GM12878 (cell line): ENCODE measurements around the gene C2.

Experiments used
- CTCF ChIP-seq, 3 experiments: IDR thresholded peaks in 2 of 3; conservative IDR thresholded peaks in 1 of 3; 2 replicates each; pipeline ENCODE4 v1.5.1; 2011; ENCODE audit warnings: low read depth in 3 of 3, low read length in 3 of 3, mild to moderate bottlenecking in 3 of 3, control low read depth in 2 of 3, moderate library complexity in 2 of 3, inconsistent platforms in 1 of 3, mixed read lengths in 1 of 3; ENCODE audit not compliant: control insufficient read depth in 2 of 3, insufficient read depth in 1 of 3; ENCODE audit errors: extremely low read depth in 1 of 3
- MLLT1 ChIP-seq: fragments of 450-650 bp; IDR thresholded peaks from 2 replicates; pipeline ENCODE4 v1.6.1; 2016; ENCODE audit warnings: mild to moderate bottlenecking
- SRF ChIP-seq, 2 experiments: IDR thresholded peaks; 2 replicates each; pipeline ENCODE4 v1.6.1; 2011; ENCODE audit warnings: low read depth in 2 of 2, low read length in 2 of 2, mild to moderate bottlenecking in 1 of 2, moderate library complexity in 1 of 2
- TBL1XR1 ChIP-seq: IDR thresholded peaks from 2 replicates; pipeline ENCODE4 v1.6.1; 2012; ENCODE audit warnings: low read depth, low read length, improper control_type of control experiment
- ZNF274 ChIP-seq: IDR thresholded peaks from one replicate; pipeline ENCODE4 v1.8.0; 2011; ENCODE audit not compliant: insufficient read length, insufficient read depth
- TF ChIP-seq, protein P1 (sequence below): fragments of 450-650 bp; IDR thresholded peaks from 2 replicates; pipeline ENCODE4 v1.6.1; 2017; ENCODE audit warnings: mild to moderate bottlenecking
- TF ChIP-seq, protein P2 (sequence below): IDR thresholded peaks from 2 replicates; pipeline ENCODE4 v1.6.1; 2012; ENCODE audit warnings: low read length, inconsistent platforms

DNA sequence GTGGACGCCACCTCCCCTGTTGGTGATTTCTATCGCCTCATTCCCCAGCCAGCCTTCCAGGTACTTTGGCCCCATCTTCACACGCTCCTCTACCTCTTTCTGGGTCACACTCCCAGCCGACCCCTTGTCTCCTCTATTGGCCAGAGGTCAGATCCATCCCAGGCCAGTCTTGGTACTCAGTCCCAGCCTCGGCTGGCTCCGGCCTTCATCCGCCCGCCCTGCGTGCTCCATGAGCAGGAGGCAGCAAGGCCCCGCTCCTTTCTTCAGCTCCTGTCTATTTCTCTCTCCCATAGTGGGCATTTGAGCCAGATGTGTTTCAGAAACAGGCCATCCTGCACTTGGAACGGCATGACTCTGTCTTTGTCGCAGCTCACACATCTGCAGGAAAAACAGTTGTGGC, 34.1 kb downstream of the C2 start:
- TF ChIP-seq ZNF274 (no peak), CTCF (IDR thresholded peaks at IDR 0.05 in 2 of 3, conservative IDR thresholded peaks at IDR 0.05 in 1 of 3; ENCODE audit: control insufficient read depth in 2 of 3, extremely low read depth in 1 of 3, insufficient read depth in 1 of 3, low read depth in 3 of 3, low read length in 3 of 3) (no peak), MLLT1 (no peak), TBL1XR1 (no peak), SRF (IDR thresholded peaks at IDR 0.05; ENCODE audit: low read depth in 2 of 2, low read length in 2 of 2) (no peak)
- TF ChIP-seq, protein P1, sequence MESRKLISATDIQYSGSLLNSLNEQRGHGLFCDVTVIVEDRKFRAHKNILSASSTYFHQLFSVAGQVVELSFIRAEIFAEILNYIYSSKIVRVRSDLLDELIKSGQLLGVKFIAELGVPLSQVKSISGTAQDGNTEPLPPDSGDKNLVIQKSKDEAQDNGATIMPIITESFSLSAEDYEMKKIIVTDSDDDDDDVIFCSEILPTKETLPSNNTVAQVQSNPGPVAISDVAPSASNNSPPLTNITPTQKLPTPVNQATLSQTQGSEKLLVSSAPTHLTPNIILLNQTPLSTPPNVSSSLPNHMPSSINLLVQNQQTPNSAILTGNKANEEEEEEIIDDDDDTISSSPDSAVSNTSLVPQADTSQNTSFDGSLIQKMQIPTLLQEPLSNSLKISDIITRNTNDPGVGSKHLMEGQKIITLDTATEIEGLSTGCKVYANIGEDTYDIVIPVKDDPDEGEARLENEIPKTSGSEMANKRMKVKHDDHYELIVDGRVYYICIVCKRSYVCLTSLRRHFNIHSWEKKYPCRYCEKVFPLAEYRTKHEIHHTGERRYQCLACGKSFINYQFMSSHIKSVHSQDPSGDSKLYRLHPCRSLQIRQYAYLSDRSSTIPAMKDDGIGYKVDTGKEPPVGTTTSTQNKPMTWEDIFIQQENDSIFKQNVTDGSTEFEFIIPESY, result no peak
- TF ChIP-seq, protein P2, sequence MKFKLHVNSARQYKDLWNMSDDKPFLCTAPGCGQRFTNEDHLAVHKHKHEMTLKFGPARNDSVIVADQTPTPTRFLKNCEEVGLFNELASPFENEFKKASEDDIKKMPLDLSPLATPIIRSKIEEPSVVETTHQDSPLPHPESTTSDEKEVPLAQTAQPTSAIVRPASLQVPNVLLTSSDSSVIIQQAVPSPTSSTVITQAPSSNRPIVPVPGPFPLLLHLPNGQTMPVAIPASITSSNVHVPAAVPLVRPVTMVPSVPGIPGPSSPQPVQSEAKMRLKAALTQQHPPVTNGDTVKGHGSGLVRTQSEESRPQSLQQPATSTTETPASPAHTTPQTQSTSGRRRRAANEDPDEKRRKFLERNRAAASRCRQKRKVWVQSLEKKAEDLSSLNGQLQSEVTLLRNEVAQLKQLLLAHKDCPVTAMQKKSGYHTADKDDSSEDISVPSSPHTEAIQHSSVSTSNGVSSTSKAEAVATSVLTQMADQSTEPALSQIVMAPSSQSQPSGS, result no peak
